Cardiac muscle cell (in vitro differentiated cells and primary cell): ENCODE data around the gene KIAA0930. TPM values are rescaled to one million over a fixed set of nuclear protein-coding genes. Genes with fewer than 3 reads are reported as not detected.

Experiments
- DNase-seq, 2 donors: peaks; one replicate each; pipeline versions ENCODE4 v3.0.0 to v3.0.0-alpha.2; 2010 to 2017; ENCODE audit warnings: low read depth in 1 of 2, low spot score in 1 of 2
- H3K27ac ChIP-seq: fragments of 200-600 bp; sonication (generic); 2 replicates; pipeline ENCODE4 v1.5.1; 2016
- H3K27me3 ChIP-seq: fragments of 200-600 bp; sonication (generic); 2 replicates; pipeline ENCODE4 v1.6.0; 2016; ENCODE audit warnings: control low read depth
- H3K36me3 ChIP-seq: fragments of 200-600 bp; sonication (generic); 2 replicates; pipeline ENCODE4 v1.5.1; 2016; ENCODE audit warnings: control low read depth
- H3K4me1 ChIP-seq: fragments of 200-600 bp; sonication (generic); 2 replicates; pipeline ENCODE4 v1.8.1; 2017; ENCODE audit warnings: low read depth, mild to moderate bottlenecking, mixed run types
- H3K4me3 ChIP-seq: fragments of 200-600 bp; sonication (generic); 2 replicates; pipeline ENCODE4 v1.5.1; 2016; ENCODE audit warnings: mild to moderate bottlenecking
- H3K9me3 ChIP-seq: fragments of 200-600 bp; sonication (generic); 2 replicates; pipeline ENCODE4 v1.5.1; 2017; ENCODE audit warnings: low read depth, mild to moderate bottlenecking, control low read depth
- CTCF ChIP-seq: IDR thresholded peaks from 2 replicates; pipeline ENCODE4 v1.5.1; 2012; ENCODE audit warnings: low read depth, mild to moderate bottlenecking, low read length
- polyA plus RNA-seq: library from polyadenylated mRNA; unstranded; fragments of >200 nt; fragmentation: Nextera tagmentation; extraction: Ambion mirVana; gene quantifications from 2 replicates; pipeline ENCODE4 v1.2.1, GENCODE V29; 2016
- total RNA-seq: library from RNA; depleted of rRNA; stranded (reverse); fragments of >200 nt; gene quantifications from 2 replicates; pipeline ENCODE4 v1.2.3, GENCODE V29; 2016

Gene KIAA0930
- total and polyA plus RNA-seq, 2 experiments from 2014 or later: 11.8 to 12.7 TPM

- no peaks in the 10 kb centered on the region for H3K4me1 ChIP-seq
- no peak overlapping the region for H3K27ac ChIP-seq
- no peaks in the 10 kb centered on the region for H3K9me3 ChIP-seq
- no peak for TF ChIP-seq CTCF
- no peak overlapping the region for H3K4me3 ChIP-seq
- no peak for DNase-seq
- no peaks in the 10 kb centered on the region for H3K27me3 ChIP-seq
- no peaks in the 10 kb centered on the region for H3K36me3 ChIP-seq
Observed at GRCh38 chr22:45205276-45205925, 35.3 kb downstream of the KIAA0930 start.

DNA sequence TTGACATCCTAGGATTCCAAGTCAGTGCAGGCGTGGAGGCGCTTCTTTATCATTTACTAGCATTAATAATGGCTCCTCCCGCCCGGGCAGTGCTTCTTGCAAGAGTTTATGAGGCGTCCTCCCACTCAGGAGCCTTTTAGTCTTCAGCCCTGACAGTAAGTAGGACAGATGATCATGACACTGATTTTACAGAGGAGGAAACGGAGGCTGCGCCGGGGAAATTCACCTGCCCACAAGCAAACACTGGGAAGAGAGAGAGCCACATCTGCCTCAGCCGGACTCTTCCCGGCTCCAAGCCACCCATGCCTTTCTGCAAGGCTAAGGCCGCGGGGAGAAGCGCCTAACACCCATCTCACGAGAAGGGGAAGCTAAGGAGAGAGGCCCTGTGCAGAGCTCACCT lies 35.9 kb downstream of the KIAA0930 start:
- no peak for TF ChIP-seq CTCF
- Histone ChIP-seq H3K4me1 (no peaks in the 10 kb centered on the region), H3K27ac (no peak overlapping the region), H3K27me3 (no peaks in the 10 kb centered on the region), H3K36me3 (no peaks in the 10 kb centered on the region), H3K9me3 (no peaks in the 10 kb centered on the region), H3K4me3 (no peak overlapping the region)
- no peak for DNase-seq

GRCh38 chr22:45204241-45204640 lies 36.5 kb downstream of the KIAA0930 start:
- no peaks in the 10 kb centered on the region for H3K36me3 ChIP-seq

GRCh38 chr22:45203150-45203951 lies 37.3 kb downstream of the KIAA0930 start:
- H3K36me3 ChIP-seq: no peaks in the 10 kb centered on the region

More at GRCh38 chr22:45204241-45204640, 36.5 kb downstream of the KIAA0930 start:
- Histone ChIP-seq H3K27me3 (no peaks in the 10 kb centered on the region), H3K27ac (no peak overlapping the region), H3K4me3 (no peak overlapping the region), H3K4me1 (no peaks in the 10 kb centered on the region), H3K9me3 (no peaks in the 10 kb centered on the region)
- no peak for DNase-seq
- TF ChIP-seq CTCF: no peak

More at GRCh38 chr22:45203150-45203951, 37.3 kb downstream of the KIAA0930 start:
- Histone ChIP-seq H3K4me1 (no peaks in the 10 kb centered on the region), H3K27me3 (no peaks in the 10 kb centered on the region), H3K9me3 (no peaks in the 10 kb centered on the region), H3K27ac (no peak overlapping the region), H3K4me3 (no peak overlapping the region)
- DNase-seq: no peak
- TF ChIP-seq CTCF: no peak
